Activated CD4-positive, CD25-positive, alpha-beta regulatory T cell treated with anti-CD3 and anti-CD28 coated beads, Interleukin-2, amount 50 U/mL, for 16 hours (primary cell): ENCODE results near the gene SLC15A3.

ENCODE experiments used
- DNase-seq: peaks from one replicate; pipeline ENCODE4 v3.0.0-alpha.2; 2020; ENCODE audit warnings: low read depth, low spot score

SLC15A3 gene

GRCh38 chr11:60891103-60891741 lies 60.8 kb downstream of the SLC15A3 start:
- no peak for DNase-seq

GRCh38 chr11:60890696-60891095 lies 61.3 kb downstream of the SLC15A3 start:
- no peak for DNase-seq

GRCh38 chr11:60889869-60890311 lies 62.1 kb downstream of the SLC15A3 start:
- no peak for DNase-seq

- DNase-seq = no peak
Observed at GRCh38 chr11:60887556-60887955, 64.4 kb downstream of the SLC15A3 start.
